ENCODE results near the gene GDPGP1. TPM values are rescaled to one million over a fixed set of nuclear protein-coding genes. Genes with fewer than 3 reads are reported as not detected.

The GDPGP1 gene
- total RNA-seq, 1 experiment from 2014 or later, result 15.1 TPM

Small RNAs within 50 kb of the gene (small RNA-seq; reads per million reads assigned to genes)
- gene AC091167.3 (not detected), gene RN7SL736P (not detected)

Other genes starting within 250 kb of the GDPGP1 start
- gene ZNF710, start 232.9 kb upstream of the GDPGP1 start, total RNA-seq (2014; rRNA removed; shearing (Covaris generic)), result 47.3 and 66.9 TPM in 2 replicates
- 177 and 202 TPM in 2 replicates for gene IDH2, start 131.7 kb upstream of the GDPGP1 start, total RNA-seq (2014; rRNA removed; shearing (Covaris generic))
- 198 and 272 TPM in 2 replicates for gene SEMA4B, start 32.9 kb upstream of the GDPGP1 start, total RNA-seq (2014; rRNA removed; shearing (Covaris generic))
- 165 and 178 TPM in 2 replicates for gene CIB1, start 268 bp upstream of the GDPGP1 start, total RNA-seq (2014; rRNA removed; shearing (Covaris generic))
- gene TTLL13, start 15.3 kb downstream of the GDPGP1 start, total RNA-seq (2014; rRNA removed; shearing (Covaris generic)), result 0.03 and 0.28 TPM in 2 replicates
- 129 and 136 TPM in 2 replicates for gene NGRN, start 31.5 kb downstream of the GDPGP1 start, total RNA-seq (2014; rRNA removed; shearing (Covaris generic))
- 1.2 and 2.5 TPM in 2 replicates for gene ZNF774, start 118.1 kb downstream of the GDPGP1 start, total RNA-seq (2014; rRNA removed; shearing (Covaris generic))
- gene IQGAP1, start 154.0 kb downstream of the GDPGP1 start, total RNA-seq (2014; rRNA removed; shearing (Covaris generic)), result 100 and 111 TPM in 2 replicates